ENCODE data around the gene SLC4A5. TPM values are rescaled to one million over a fixed set of nuclear protein-coding genes. Genes with fewer than 3 reads are reported as not detected.

The SLC4A5 gene
- total and polyA plus RNA-seq, 4 donors, result 0.85 to 9.6 (median 3.9) TPM

DNA sequence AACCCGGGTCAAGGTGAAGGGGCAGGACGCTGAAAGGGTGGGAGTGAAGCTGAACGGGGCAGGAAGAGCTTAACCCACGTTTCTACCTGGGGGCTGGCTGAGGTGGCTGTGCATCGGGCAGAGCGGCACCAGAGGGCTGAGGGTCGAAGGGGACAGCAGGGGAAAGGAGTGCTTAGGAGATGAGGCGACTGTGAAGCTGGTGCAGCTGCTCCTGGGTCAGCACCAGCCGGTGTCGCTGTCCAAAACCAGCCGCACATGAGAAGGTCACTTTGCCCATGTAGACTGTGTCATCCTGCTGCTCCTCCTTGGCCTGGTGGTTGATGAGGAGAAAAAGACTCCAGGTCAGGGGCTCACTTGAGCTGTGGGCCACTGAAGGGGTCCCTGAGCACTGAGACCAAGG, 18.1 kb upstream of the SLC4A5 start:
- Histone ChIP-seq H3K9ac (ENCODE audit: insufficient read depth in 1 of 2, low read length in 2 of 2) (no peak overlapping the region), H3K36me3 (ENCODE audit: control insufficient read depth in 4 of 4, insufficient read depth in 4 of 4, low read length in 4 of 4) (peaks cover 44 to 72% (median 56%) of the 10 kb centered on the region in 4 donors), H3K4me3 (no peak overlapping the region), H3K27ac (ENCODE audit: low read depth in 1 of 2, low read length in 1 of 2) (no peak overlapping the region), H3K4me1 (ENCODE audit: control insufficient read depth in 5 of 5, insufficient read depth in 5 of 5, low read length in 5 of 5) (no peaks in the 10 kb centered on the region), H3K9me3 (ENCODE audit: control insufficient read depth in 4 of 4, insufficient read depth in 3 of 4, low read length in 3 of 4) (no peaks in the 10 kb centered on the region), H3K27me3 (ENCODE audit: control insufficient read depth in 3 of 3, insufficient read depth in 3 of 3, low read length in 2 of 3) (no peaks in the 10 kb centered on the region)
- DNase-seq (no peak), ATAC-seq (ENCODE audit: insufficient read depth, low FRiP score) (no peak)
- 88% methylated on average over 11 of the region's 11 CpGs for WGBS, 2 donors
- no peak for TF ChIP-seq CTCF (IDR thresholded peaks at IDR 0.05; ENCODE audit: control extremely low read depth, extremely low read depth)

DNA sequence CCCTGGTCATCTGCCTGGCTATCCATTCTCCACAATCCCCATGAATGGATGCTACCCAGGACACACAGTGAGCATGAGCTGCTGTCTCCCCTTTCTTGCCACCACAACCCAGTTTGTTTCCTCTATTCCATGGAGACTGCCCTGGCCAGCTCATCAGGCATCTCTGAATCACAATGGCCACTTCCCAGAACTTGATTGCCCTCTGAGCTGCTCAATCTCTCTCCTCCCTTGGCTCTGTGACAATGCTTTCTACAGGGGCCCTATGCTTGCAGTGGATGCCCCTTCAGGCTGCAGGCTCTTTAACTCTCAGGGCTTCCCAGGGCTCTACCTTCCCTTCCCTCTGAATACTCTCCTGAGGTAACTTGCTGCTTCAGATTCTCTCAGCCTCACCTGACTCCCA, 14.4 kb upstream of the SLC4A5 start:
- no peak overlapping the region for H3K27ac ChIP-seq (ENCODE audit: low read depth in 1 of 2, low read length in 1 of 2)
- DNase-seq (no peak), ATAC-seq (ENCODE audit: insufficient read depth, low FRiP score) (no peak)
- no peak for TF ChIP-seq CTCF (IDR thresholded peaks at IDR 0.05; ENCODE audit: control extremely low read depth, extremely low read depth)
- no peaks in the 10 kb centered on the region for H3K27me3 ChIP-seq (ENCODE audit: control insufficient read depth in 3 of 3, insufficient read depth in 3 of 3, low read length in 2 of 3)
- no peak overlapping the region for H3K9ac ChIP-seq (ENCODE audit: insufficient read depth in 1 of 2, low read length in 2 of 2)
- H3K4me1 ChIP-seq (ENCODE audit: control insufficient read depth in 5 of 5, insufficient read depth in 5 of 5, low read length in 5 of 5), result no peaks in the 10 kb centered on the region
- no peak overlapping the region for H3K4me3 ChIP-seq
- H3K36me3 ChIP-seq (ENCODE audit: control insufficient read depth in 4 of 4, insufficient read depth in 4 of 4, low read length in 4 of 4), result peaks cover 16 to 43% (median 33%) of the 10 kb centered on the region in 4 donors
- H3K9me3 ChIP-seq (ENCODE audit: control insufficient read depth in 4 of 4, insufficient read depth in 3 of 4, low read length in 3 of 4), result no peaks in the 10 kb centered on the region

GRCh38 chr2:74349889-74350288, 6.7 kb upstream of the SLC4A5 start:
- TF ChIP-seq CTCF (IDR thresholded peaks at IDR 0.05; ENCODE audit: control extremely low read depth, extremely low read depth), result no peak
- no peak for ATAC-seq (ENCODE audit: insufficient read depth, low FRiP score)

GRCh38 chr2:74347742-74348141, 4.5 kb upstream of the SLC4A5 start:
- DNase-seq (peak in 1 of 3 donors; percentile 25), ATAC-seq (ENCODE audit: insufficient read depth, low FRiP score) (no peak)
- no peaks in the 10 kb centered on the region for H3K27me3 ChIP-seq (ENCODE audit: control insufficient read depth in 3 of 3, insufficient read depth in 3 of 3, low read length in 2 of 3)
- no peak overlapping the region for H3K27ac ChIP-seq (ENCODE audit: low read depth in 1 of 2, low read length in 1 of 2)
- 80 to 93% methylated on average over 3 of the region's 3 CpGs for WGBS, 2 donors
- no peak overlapping the region for H3K4me3 ChIP-seq
- no peak for TF ChIP-seq CTCF (IDR thresholded peaks at IDR 0.05; ENCODE audit: control extremely low read depth, extremely low read depth)
- H3K9me3 ChIP-seq (ENCODE audit: control insufficient read depth in 4 of 4, insufficient read depth in 3 of 4, low read length in 3 of 4), result no peaks in the 10 kb centered on the region
- no peak overlapping the region for H3K9ac ChIP-seq (ENCODE audit: insufficient read depth in 1 of 2, low read length in 2 of 2)
- H3K36me3 ChIP-seq (ENCODE audit: control insufficient read depth in 4 of 4, insufficient read depth in 4 of 4, low read length in 4 of 4), result peaks cover 0 to 2% (median 0%) of the 10 kb centered on the region in 4 donors
- H3K4me1 ChIP-seq (ENCODE audit: control insufficient read depth in 5 of 5, insufficient read depth in 5 of 5, low read length in 5 of 5), result no peaks in the 10 kb centered on the region

More at GRCh38 chr2:74349889-74350288, 6.7 kb upstream of the SLC4A5 start:
- H3K9ac ChIP-seq (ENCODE audit: insufficient read depth in 1 of 2, low read length in 2 of 2), result no peak overlapping the region
- peaks cover 0 to 3% (median under 1%) of the 10 kb centered on the region in 4 donors for H3K36me3 ChIP-seq (ENCODE audit: control insufficient read depth in 4 of 4, insufficient read depth in 4 of 4, low read length in 4 of 4)
- H3K27me3 ChIP-seq (ENCODE audit: control insufficient read depth in 3 of 3, insufficient read depth in 3 of 3, low read length in 2 of 3), result no peaks in the 10 kb centered on the region
- no peak overlapping the region for H3K27ac ChIP-seq (ENCODE audit: low read depth in 1 of 2, low read length in 1 of 2)
- no peak overlapping the region for H3K4me3 ChIP-seq
- DNase-seq, result no peak
- no peaks in the 10 kb centered on the region for H3K4me1 ChIP-seq (ENCODE audit: control insufficient read depth in 5 of 5, insufficient read depth in 5 of 5, low read length in 5 of 5)
- H3K9me3 ChIP-seq (ENCODE audit: control insufficient read depth in 4 of 4, insufficient read depth in 3 of 4, low read length in 3 of 4), result no peaks in the 10 kb centered on the region
- WGBS, 2 donors, result 95 to 96% methylated on average over 4 of the region's 4 CpGs

Measured in lung (tissue), 12 donors.